ENCODE results near the gene NFKBIB. TPM values are rescaled to one million over a fixed set of nuclear protein-coding genes. Genes with fewer than 3 reads are reported as not detected.
"Not testable (repeated sequence)": the region's sequence is repeated elsewhere in the genome, so short reads cannot be mapped to it uniquely, and the experiment has no call there.

NFKBIB gene
- total and polyA plus RNA-seq, 2 of the 8 experiments (the other 6 are each of a cell fraction or from before 2014, with no cell fraction given): 37.3 to 44.1 TPM

GRCh38 chr19:38870612-38871011, 29.2 kb upstream of the NFKBIB start (continued):
- no peak for TF ChIP-seq GTF2F1 (IDR thresholded peaks at IDR 0.05; ENCODE audit: borderline replicate concordance, low read depth, low read length)

GRCh38 chr19:38873400-38873799, 26.4 kb upstream of the NFKBIB start:
- not testable (repeated sequence) for H3K4ac ChIP-seq (replicated peaks; ENCODE audit: insufficient read length, low read depth, low read length); H3K4me3 ChIP-seq (ENCODE audit: extremely low read depth in 1 of 4, insufficient read depth in 2 of 4, low read depth in 3 of 4, low read length in 4 of 4); H3K4me2 ChIP-seq (ENCODE audit: insufficient read depth in 1 of 2, low read depth in 2 of 2, low read length in 2 of 2); H2AK5ac ChIP-seq (ENCODE audit: low read depth, low read length); H3K27ac ChIP-seq (ENCODE audit: low read depth, low read length); H3K14ac ChIP-seq (ENCODE audit: insufficient read length); H4K5ac ChIP-seq (ENCODE audit: insufficient read length, low read depth, low read length); H2BK5ac ChIP-seq (ENCODE audit: low read depth, low read length); H2BK120ac ChIP-seq (replicated peaks; ENCODE audit: low read depth, low read length); H3K79me1 ChIP-seq (ENCODE audit: low read depth, low read length); H2BK15ac ChIP-seq (ENCODE audit: low read length); H2BK20ac ChIP-seq (ENCODE audit: low read length); H3K79me2 ChIP-seq (ENCODE audit: control insufficient read depth in 1 of 2, insufficient read depth in 2 of 2, low read length in 2 of 2); H3K9me3 ChIP-seq (ENCODE audit: insufficient read depth in 2 of 2, low read depth in 1 of 2, low read length in 1 of 2); FAIRE-seq; H3K18ac ChIP-seq (ENCODE audit: extremely low read depth, low read length); H3K36me3 ChIP-seq (ENCODE audit: control insufficient read depth in 2 of 4, insufficient read depth in 4 of 4, low read length in 3 of 4); H4K20me1 ChIP-seq (replicated peaks in 1 of 2; ENCODE audit: control insufficient read depth in 1 of 2, insufficient read depth in 2 of 2, low read length in 2 of 2); H2AFZ ChIP-seq (ENCODE audit: low read length); H3K9ac ChIP-seq (replicated peaks in 1 of 4; ENCODE audit: extremely low read depth in 1 of 4, low read depth in 3 of 4, low read length in 3 of 4); H3K23ac ChIP-seq (ENCODE audit: insufficient read length); H3K23me2 ChIP-seq (ENCODE audit: low read depth, low read length); H3K56ac ChIP-seq (replicated peaks; ENCODE audit: insufficient read length, low read depth, low read length); H4K91ac ChIP-seq (replicated peaks; ENCODE audit: insufficient read length, low read length); DNase-seq (ENCODE audit: low read depth in 1 of 2, low spot score in 2 of 2)
- Histone ChIP-seq H2BK12ac (ENCODE audit: low read depth, low read length) (peak overlapping the region; percentile 43; the same call in 1 of the 2 replicates), H3K27me3 (replicated peaks in 1 of 4; ENCODE audit: control insufficient read depth in 3 of 4, extremely low read depth in 1 of 4, insufficient read depth in 3 of 4, low read length in 3 of 4) (peaks cover 0 to 11% (median 5%) of the 10 kb centered on the region in 4 experiments; a peak in 5 of 7 replicates), H4K8ac (ENCODE audit: extremely low read depth, insufficient read depth, low read length) (0 out of 2 replicates have a peak overlapping the region, but pooled peaks have one; percentile 9), H3K4me1 (replicated peaks in 1 of 4; ENCODE audit: control insufficient read depth in 3 of 4, insufficient read depth in 4 of 4, low read length in 3 of 4) (peaks cover 3 to 12% (median 5%) of the 10 kb centered on the region in 4 experiments)
- POLR2A ChIA-PET (ENCODE audit: partially characterized antibody): interaction anchor here (0.6 to 1.6 kb wide), 4 partner anchors 15 to 57 kb away, joined by 3 to 4 read pairs (median 3); partner anchors contain the start of genes MRPS12 and SARS2
- 92% methylated on average over 10 of the region's 10 CpGs; no CpG with 5 or more reads in 1 of the 2 experiments for WGBS, 2 experiments (ENCODE audit: extremely low coverage in 1 of 2, insufficient coverage in 1 of 2, insufficient read length in 1 of 2, insufficient replicate concordance in 2 of 2, low coverage in 1 of 2, low lambda C conversion rate in 2 of 2, missing lambda C conversion rate in 1 of 2)
- CTCF ChIA-PET (ENCODE audit: partially characterized antibody): interaction anchor here (0.6 to 7.0 kb wide), 6 partner anchors 9 to 139 kb away, joined by 3 to 97 read pairs (median 4); partner anchors contain the start of genes MRPS12 and SARS2

Data from H1 (cell line).